Cardiac muscle cell (in vitro differentiated cells and primary cell): Measurements from ENCODE around the gene MGAT5B. TPM values are rescaled to one million over a fixed set of nuclear protein-coding genes. Genes with fewer than 3 reads are reported as not detected.

Source experiments
- DNase-seq, 2 donors: peaks; one replicate each; pipeline versions ENCODE4 v3.0.0 to v3.0.0-alpha.2; 2010 to 2017; ENCODE audit warnings: low read depth in 1 of 2, low spot score in 1 of 2
- H3K27ac ChIP-seq: fragments of 200-600 bp; sonication (generic); 2 replicates; pipeline ENCODE4 v1.5.1; 2016
- H3K27me3 ChIP-seq: fragments of 200-600 bp; sonication (generic); 2 replicates; pipeline ENCODE4 v1.6.0; 2016; ENCODE audit warnings: control low read depth
- H3K36me3 ChIP-seq: fragments of 200-600 bp; sonication (generic); 2 replicates; pipeline ENCODE4 v1.5.1; 2016; ENCODE audit warnings: control low read depth
- H3K4me1 ChIP-seq: fragments of 200-600 bp; sonication (generic); 2 replicates; pipeline ENCODE4 v1.8.1; 2017; ENCODE audit warnings: low read depth, mild to moderate bottlenecking, mixed run types
- H3K4me3 ChIP-seq: fragments of 200-600 bp; sonication (generic); 2 replicates; pipeline ENCODE4 v1.5.1; 2016; ENCODE audit warnings: mild to moderate bottlenecking
- H3K9me3 ChIP-seq: fragments of 200-600 bp; sonication (generic); 2 replicates; pipeline ENCODE4 v1.5.1; 2017; ENCODE audit warnings: low read depth, mild to moderate bottlenecking, control low read depth
- polyA plus RNA-seq: library from polyadenylated mRNA; unstranded; fragments of >200 nt; fragmentation: Nextera tagmentation; extraction: Ambion mirVana; gene quantifications from 2 replicates; pipeline ENCODE4 v1.2.1, GENCODE V29; 2016
- total RNA-seq: library from RNA; depleted of rRNA; stranded (reverse); fragments of >200 nt; gene quantifications from 2 replicates; pipeline ENCODE4 v1.2.3, GENCODE V29; 2016
- TF ChIP-seq, protein P1 (sequence below): IDR thresholded peaks from 2 replicates; pipeline ENCODE4 v1.5.1; 2012; ENCODE audit warnings: low read depth, mild to moderate bottlenecking, low read length

Gene MGAT5B
- total and polyA plus RNA-seq, 2 experiments from 2014 or later, result 0.48 to 0.86 TPM

GRCh38 chr17:76949913-76950695, 81.9 kb downstream of the MGAT5B start:
- DNase-seq, result no peak

GRCh38 chr17:76951375-76951905, 83.2 kb downstream of the MGAT5B start:
- TF ChIP-seq, protein P1, sequence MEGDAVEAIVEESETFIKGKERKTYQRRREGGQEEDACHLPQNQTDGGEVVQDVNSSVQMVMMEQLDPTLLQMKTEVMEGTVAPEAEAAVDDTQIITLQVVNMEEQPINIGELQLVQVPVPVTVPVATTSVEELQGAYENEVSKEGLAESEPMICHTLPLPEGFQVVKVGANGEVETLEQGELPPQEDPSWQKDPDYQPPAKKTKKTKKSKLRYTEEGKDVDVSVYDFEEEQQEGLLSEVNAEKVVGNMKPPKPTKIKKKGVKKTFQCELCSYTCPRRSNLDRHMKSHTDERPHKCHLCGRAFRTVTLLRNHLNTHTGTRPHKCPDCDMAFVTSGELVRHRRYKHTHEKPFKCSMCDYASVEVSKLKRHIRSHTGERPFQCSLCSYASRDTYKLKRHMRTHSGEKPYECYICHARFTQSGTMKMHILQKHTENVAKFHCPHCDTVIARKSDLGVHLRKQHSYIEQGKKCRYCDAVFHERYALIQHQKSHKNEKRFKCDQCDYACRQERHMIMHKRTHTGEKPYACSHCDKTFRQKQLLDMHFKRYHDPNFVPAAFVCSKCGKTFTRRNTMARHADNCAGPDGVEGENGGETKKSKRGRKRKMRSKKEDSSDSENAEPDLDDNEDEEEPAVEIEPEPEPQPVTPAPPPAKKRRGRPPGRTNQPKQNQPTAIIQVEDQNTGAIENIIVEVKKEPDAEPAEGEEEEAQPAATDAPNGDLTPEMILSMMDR, result no peak
- H3K4me1 ChIP-seq, result no peaks in the 10 kb centered on the region
- no peak overlapping the region for H3K4me3 ChIP-seq
- H3K36me3 ChIP-seq, result no peaks in the 10 kb centered on the region
- H3K27ac ChIP-seq, result no peak overlapping the region
- no peaks in the 10 kb centered on the region for H3K27me3 ChIP-seq
- DNase-seq, result no peak
- H3K9me3 ChIP-seq, result no peaks in the 10 kb centered on the region

More at GRCh38 chr17:76949913-76950695, 81.9 kb downstream of the MGAT5B start:
- H3K9me3 ChIP-seq, result no peaks in the 10 kb centered on the region
- H3K36me3 ChIP-seq, result no peaks in the 10 kb centered on the region
- no peak overlapping the region for H3K4me3 ChIP-seq
- H3K4me1 ChIP-seq, result no peaks in the 10 kb centered on the region
- no peaks in the 10 kb centered on the region for H3K27me3 ChIP-seq
- no peak overlapping the region for H3K27ac ChIP-seq
- TF ChIP-seq, protein P1, result no peak

DNA sequence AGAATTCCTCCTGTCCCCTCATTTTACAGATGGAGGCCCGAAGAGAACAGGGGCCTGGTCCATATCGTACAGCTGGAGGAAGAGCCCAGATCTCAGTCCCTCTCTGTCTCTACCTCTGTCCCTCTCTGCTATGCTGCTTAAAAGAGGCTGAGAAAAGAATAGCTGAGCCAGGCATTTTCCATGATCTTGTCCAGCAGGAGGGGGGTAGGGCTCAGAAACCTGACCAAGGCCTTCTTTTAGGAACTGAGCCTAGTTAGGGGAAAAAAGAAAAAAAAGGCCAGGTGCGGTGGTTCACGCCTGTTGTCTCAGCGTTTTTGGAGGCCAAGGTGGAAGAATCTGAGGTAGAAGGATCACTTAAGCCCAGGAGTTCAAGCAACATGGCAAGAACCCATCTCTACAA, 84.2 kb downstream of the MGAT5B start:
- H3K9me3 ChIP-seq, result no peaks in the 10 kb centered on the region
- no peak for DNase-seq
- H3K27ac ChIP-seq, result no peak overlapping the region
- H3K4me3 ChIP-seq, result no peak overlapping the region
- TF ChIP-seq, protein P1, result no peak
- H3K27me3 ChIP-seq, result no peaks in the 10 kb centered on the region
- H3K36me3 ChIP-seq, result no peaks in the 10 kb centered on the region
- H3K4me1 ChIP-seq, result no peaks in the 10 kb centered on the region

DNA sequence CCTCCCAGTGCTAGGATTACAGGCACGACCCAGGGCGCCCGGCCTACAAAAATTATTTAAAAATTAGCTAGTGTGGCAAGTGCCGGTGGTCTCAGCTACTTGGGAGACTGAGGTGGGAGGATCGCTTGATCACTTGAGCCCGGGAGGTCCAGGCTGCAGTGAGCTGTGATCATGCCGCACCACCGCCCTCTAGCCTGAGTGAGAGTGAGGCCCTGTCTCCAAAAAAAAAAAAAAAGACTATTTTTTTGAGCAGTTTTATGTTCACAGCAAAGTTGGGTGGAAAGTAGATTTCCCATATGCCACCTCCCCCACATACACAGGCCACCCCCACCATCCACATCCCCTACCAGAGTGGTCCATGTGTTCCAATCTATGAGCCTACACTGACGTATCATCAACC, 84.9 kb downstream of the MGAT5B start:
- H3K27me3 ChIP-seq, result no peaks in the 10 kb centered on the region
- no peak overlapping the region for H3K4me3 ChIP-seq
- TF ChIP-seq, protein P1, result no peak
- DNase-seq, result no peak
- H3K4me1 ChIP-seq, result peaks cover 4% of the 10 kb centered on the region
- no peaks in the 10 kb centered on the region for H3K9me3 ChIP-seq
- H3K27ac ChIP-seq, result no peak overlapping the region
- H3K36me3 ChIP-seq, result no peaks in the 10 kb centered on the region

DNA sequence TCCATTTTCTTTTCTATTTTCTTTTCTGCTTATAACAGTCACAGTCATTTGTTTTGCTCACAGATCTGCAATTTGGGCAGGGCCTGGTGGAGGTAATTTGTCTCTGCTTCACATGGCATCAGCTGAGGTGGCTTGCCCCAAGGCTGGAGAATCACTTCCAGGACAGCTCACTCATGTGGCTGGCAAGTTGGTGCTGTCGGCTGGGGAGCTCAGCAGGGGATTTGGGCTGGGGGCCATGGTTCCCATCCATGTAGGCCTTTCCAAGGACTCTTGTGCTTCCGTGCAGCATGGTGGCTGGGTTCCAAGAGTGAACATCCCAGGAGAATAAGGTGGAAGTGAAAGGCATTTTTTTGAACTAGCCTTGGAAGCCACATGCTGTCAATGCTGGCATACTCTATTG, 85.7 kb downstream of the MGAT5B start:
- no peaks in the 10 kb centered on the region for H3K27me3 ChIP-seq
- TF ChIP-seq, protein P1, result no peak
- no peak for DNase-seq
- H3K4me1 ChIP-seq, result peaks cover 7% of the 10 kb centered on the region
- H3K9me3 ChIP-seq, result no peaks in the 10 kb centered on the region
- H3K36me3 ChIP-seq, result no peaks in the 10 kb centered on the region
- no peak overlapping the region for H3K27ac ChIP-seq
- H3K4me3 ChIP-seq, result no peak overlapping the region
